RWPE2 (cell line): Measurements from ENCODE around the gene SLC9A9.

Experiments
- ATAC-seq: fragments of 200-7000 bp; cut with Tn5 transposase; 3 replicates; pipeline ENCODE4 v1.9.1; 2021; ENCODE audit warnings: low read depth
- DNase-seq: peaks from one replicate; pipeline ENCODE4 v3.0.0-alpha.2; 2020; ENCODE audit warnings: low spot score
- H3K27ac ChIP-seq: fragments of 450-650 bp; 2 replicates; pipeline ENCODE4 v1.5.1; 2017; ENCODE audit warnings: mild to moderate bottlenecking; ENCODE audit not compliant: poor library complexity, severe bottlenecking
- H3K27me3 ChIP-seq: fragments of 250-450 bp; sonication (Bioruptor Pico); 2 replicates; pipeline ENCODE4 v1.5.1; 2021; ENCODE audit warnings: mild to moderate bottlenecking, moderate library complexity; ENCODE audit not compliant: insufficient read depth, poor library complexity, severe bottlenecking
- H3K36me3 ChIP-seq: fragments of 250-450 bp; sonication (Bioruptor Pico); 2 replicates; pipeline ENCODE4 v1.5.1; 2020; ENCODE audit warnings: low read depth, mild to moderate bottlenecking, moderate library complexity
- H3K4me1 ChIP-seq: fragments of 250-450 bp; sonication (Bioruptor Pico); 2 replicates; pipeline ENCODE4 v1.5.1; 2021; ENCODE audit warnings: mild to moderate bottlenecking, moderate library complexity; ENCODE audit not compliant: insufficient read depth, poor library complexity, severe bottlenecking
- H3K4me3 ChIP-seq: fragments of 250-450 bp; sonication (Bioruptor Pico); 2 replicates; pipeline ENCODE4 v1.5.1; 2021; ENCODE audit warnings: mild to moderate bottlenecking, moderate library complexity; ENCODE audit not compliant: severe bottlenecking
- H3K9me3 ChIP-seq: fragments of 250-450 bp; sonication (Bioruptor Pico); 2 replicates; pipeline ENCODE4 v1.5.1; 2021; ENCODE audit warnings: mild to moderate bottlenecking, moderate library complexity; ENCODE audit not compliant: severe bottlenecking
- TF ChIP-seq, protein P1 (sequence below): fragments of 450-650 bp; IDR thresholded peaks from one replicate; pipeline ENCODE4 v1.5.1; 2017; ENCODE audit warnings: mild to moderate bottlenecking, moderate library complexity; ENCODE audit not compliant: poor library complexity, severe bottlenecking

Gene SLC9A9

GRCh38 chr3:143334231-143334630 lies 514.0 kb downstream of the SLC9A9 start:
- H3K36me3 ChIP-seq, result no peaks in the 10 kb centered on the region
- ATAC-seq (no peak), DNase-seq (no peak)
- H3K4me1 ChIP-seq, result no peaks in the 10 kb centered on the region
- H3K27me3 ChIP-seq, result no peaks in the 10 kb centered on the region
- no peak overlapping the region for H3K27ac ChIP-seq
- H3K9me3 ChIP-seq, result no peaks in the 10 kb centered on the region
- H3K4me3 ChIP-seq, result no peak overlapping the region
- TF ChIP-seq, protein P1, sequence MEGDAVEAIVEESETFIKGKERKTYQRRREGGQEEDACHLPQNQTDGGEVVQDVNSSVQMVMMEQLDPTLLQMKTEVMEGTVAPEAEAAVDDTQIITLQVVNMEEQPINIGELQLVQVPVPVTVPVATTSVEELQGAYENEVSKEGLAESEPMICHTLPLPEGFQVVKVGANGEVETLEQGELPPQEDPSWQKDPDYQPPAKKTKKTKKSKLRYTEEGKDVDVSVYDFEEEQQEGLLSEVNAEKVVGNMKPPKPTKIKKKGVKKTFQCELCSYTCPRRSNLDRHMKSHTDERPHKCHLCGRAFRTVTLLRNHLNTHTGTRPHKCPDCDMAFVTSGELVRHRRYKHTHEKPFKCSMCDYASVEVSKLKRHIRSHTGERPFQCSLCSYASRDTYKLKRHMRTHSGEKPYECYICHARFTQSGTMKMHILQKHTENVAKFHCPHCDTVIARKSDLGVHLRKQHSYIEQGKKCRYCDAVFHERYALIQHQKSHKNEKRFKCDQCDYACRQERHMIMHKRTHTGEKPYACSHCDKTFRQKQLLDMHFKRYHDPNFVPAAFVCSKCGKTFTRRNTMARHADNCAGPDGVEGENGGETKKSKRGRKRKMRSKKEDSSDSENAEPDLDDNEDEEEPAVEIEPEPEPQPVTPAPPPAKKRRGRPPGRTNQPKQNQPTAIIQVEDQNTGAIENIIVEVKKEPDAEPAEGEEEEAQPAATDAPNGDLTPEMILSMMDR, result no peak

DNA sequence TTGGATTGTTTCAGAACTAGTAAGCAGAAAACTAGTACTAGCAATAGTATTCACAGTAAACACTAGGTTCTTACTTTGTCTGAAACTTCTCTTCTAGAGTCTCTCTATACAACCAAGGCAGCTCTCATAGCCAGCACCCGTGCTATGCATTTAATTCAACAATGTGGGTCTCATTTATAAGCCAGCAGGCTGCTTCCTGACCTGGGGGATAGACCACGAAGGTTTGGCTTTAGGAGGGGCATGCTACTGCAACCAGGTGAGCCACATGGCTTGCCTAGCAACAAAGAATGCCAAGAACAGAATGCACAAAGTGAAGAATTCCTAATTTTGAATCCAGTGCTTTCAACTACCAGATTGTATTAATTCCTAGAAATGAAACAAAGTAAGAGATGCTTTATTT lies 514.9 kb downstream of the SLC9A9 start:
- Histone ChIP-seq H3K36me3 (no peaks in the 10 kb centered on the region), H3K9me3 (no peaks in the 10 kb centered on the region), H3K4me3 (no peak overlapping the region), H3K4me1 (no peaks in the 10 kb centered on the region), H3K27ac (no peak overlapping the region), H3K27me3 (no peaks in the 10 kb centered on the region)
- ATAC-seq, result no peak
- TF ChIP-seq, protein P1, result no peak
- no peak for DNase-seq

GRCh38 chr3:143332026-143332425 lies 516.2 kb downstream of the SLC9A9 start:
- Histone ChIP-seq H3K4me3 (no peak overlapping the region), H3K27me3 (no peaks in the 10 kb centered on the region), H3K36me3 (no peaks in the 10 kb centered on the region), H3K9me3 (no peaks in the 10 kb centered on the region), H3K27ac (no peak overlapping the region), H3K4me1 (no peaks in the 10 kb centered on the region)
- ATAC-seq (no peak), DNase-seq (no peak)
- TF ChIP-seq, protein P1, result no peak

DNA sequence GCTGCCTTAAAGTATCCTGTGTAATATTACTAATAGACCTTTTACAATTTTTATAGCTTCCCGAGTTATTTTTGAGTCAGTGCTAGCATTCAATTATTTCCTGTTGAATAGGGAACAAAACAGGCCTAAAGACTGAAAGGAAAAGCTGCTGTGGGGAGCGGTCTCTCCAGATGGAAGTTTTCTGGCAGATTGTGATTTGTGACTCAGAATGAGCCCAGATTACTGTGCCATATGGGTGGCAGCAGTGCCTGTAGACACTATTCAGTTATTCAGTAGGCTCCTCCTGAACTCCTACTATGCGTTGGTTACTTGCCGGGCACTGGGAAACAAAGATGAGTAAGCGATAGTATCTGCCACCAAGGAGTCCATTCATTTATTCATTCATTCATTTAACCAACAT lies 516.9 kb downstream of the SLC9A9 start:
- H3K4me3 ChIP-seq, result no peak overlapping the region
- no peak overlapping the region for H3K27ac ChIP-seq
- no peak for DNase-seq
- no peaks in the 10 kb centered on the region for H3K9me3 ChIP-seq
- no peak for ATAC-seq
- H3K27me3 ChIP-seq, result no peaks in the 10 kb centered on the region
- TF ChIP-seq, protein P1, result no peak
- no peaks in the 10 kb centered on the region for H3K36me3 ChIP-seq
- no peaks in the 10 kb centered on the region for H3K4me1 ChIP-seq

GRCh38 chr3:143330296-143330868 lies 517.9 kb downstream of the SLC9A9 start:
- DNase-seq (no peak), ATAC-seq (no peak)
- no peaks in the 10 kb centered on the region for H3K4me1 ChIP-seq
- TF ChIP-seq, protein P1, result no peak
- no peak overlapping the region for H3K27ac ChIP-seq
- no peak overlapping the region for H3K4me3 ChIP-seq
- H3K36me3 ChIP-seq, result no peaks in the 10 kb centered on the region
- H3K27me3 ChIP-seq, result no peaks in the 10 kb centered on the region
- no peaks in the 10 kb centered on the region for H3K9me3 ChIP-seq
